OCI-LY7 (cell line): ENCODE results near the gene KIT. TPM values are rescaled to one million over a fixed set of nuclear protein-coding genes. Genes with fewer than 3 reads are reported as not detected.

ENCODE experiments used
- BruUV-seq: library from RNA; stranded (reverse); fragments of 400-500 nt; replicated peaks from 2 replicates; lab custom pipeline; 2021; lab: Mats Ljungman, UMichigan
- CTCF ChIA-PET: fragments of 300-600 bp; sonication (Branson Sonifier 250); formaldehyde crosslinking; loops from one replicate; lab custom pipeline; 2022; ENCODE audit warnings: antibody characterized with exemption; ENCODE audit not compliant: unreplicated experiment; lab: Charles Lee
- POLR2A ChIA-PET: fragments of 300-600 bp; sonication (Branson Sonifier 250); formaldehyde crosslinking; loops from one replicate; lab custom pipeline; 2022; ENCODE audit warnings: antibody characterized with exemption; lab: Charles Lee
- DNase-seq: peaks from one replicate; pipeline ENCODE4 v3.0.0-alpha.2; 2015; ENCODE audit warnings: low spot score
- H2AFZ ChIP-seq: fragments of 200-600 bp; sonication (generic), shearing (Covaris generic); 2 replicates; pipeline ENCODE4 v1.6.1; 2014; ENCODE audit warnings: mild to moderate bottlenecking, antibody characterized with exemption, low read length, moderate library complexity
- H3K27ac ChIP-seq: fragments of 200-600 bp; sonication (generic); 2 replicates; pipeline ENCODE4 v1.5.1; 2014; ENCODE audit warnings: mixed run types, low read depth, mild to moderate bottlenecking, moderate library complexity, low read length, inconsistent platforms; ENCODE audit not compliant: poor library complexity, severe bottlenecking
- H3K36me3 ChIP-seq: fragments of 200-600 bp; sonication (generic); 2 replicates; pipeline ENCODE4 v1.6.1; 2014; ENCODE audit warnings: mild to moderate bottlenecking, antibody characterized with exemption, low read length, moderate library complexity, mixed read lengths; ENCODE audit not compliant: insufficient read depth
- H3K4me1 ChIP-seq: fragments of 200-600 bp; sonication (generic); 2 replicates; pipeline ENCODE4 v1.5.1; 2014; ENCODE audit warnings: mild to moderate bottlenecking, low read length; ENCODE audit not compliant: insufficient read depth, poor library complexity, severe bottlenecking
- H3K4me2 ChIP-seq: fragments of 200-600 bp; sonication (generic); 2 replicates; pipeline ENCODE4 v1.6.1; 2014; ENCODE audit warnings: mild to moderate bottlenecking, low read length
- H3K4me3 ChIP-seq: fragments of 200-600 bp; sonication (generic); 2 replicates; pipeline ENCODE4 v1.5.1; 2014; ENCODE audit warnings: mild to moderate bottlenecking, low read depth, low read length; ENCODE audit not compliant: poor library complexity, severe bottlenecking
- H3K79me2 ChIP-seq: fragments of 200-600 bp; sonication (generic); 2 replicates; pipeline ENCODE4 v1.6.1; 2016; ENCODE audit warnings: low read depth, mild to moderate bottlenecking, low read length, moderate library complexity, mixed read lengths; ENCODE audit not compliant: insufficient read depth
- H3K9me2 ChIP-seq: fragments of 200-600 bp; sonication (generic); 2 replicates; pipeline ENCODE4 v1.6.1; 2016; ENCODE audit warnings: mild to moderate bottlenecking, low read length, mixed read lengths; ENCODE audit not compliant: insufficient read depth
- H3K9me3 ChIP-seq: fragments of 200-600 bp; sonication (generic); 2 replicates; pipeline ENCODE4 v1.6.1; 2014; ENCODE audit warnings: mild to moderate bottlenecking, mixed run types, low read length, mixed read lengths
- H4K20me1 ChIP-seq: fragments of 200-600 bp; sonication (generic); 2 replicates; pipeline ENCODE4 v1.6.1; 2014; ENCODE audit warnings: mild to moderate bottlenecking, antibody characterized with exemption, low read length, moderate library complexity, mixed read lengths; ENCODE audit not compliant: insufficient read depth
- CTCF ChIP-seq: fragments of 200-600 bp; sonication (generic); conservative IDR thresholded peaks from 2 replicates; pipeline ENCODE4 v1.5.1; 2014; ENCODE audit warnings: mild to moderate bottlenecking, antibody characterized with exemption, low read length, moderate library complexity, mixed read lengths
- EZH2phosphoT487 ChIP-seq: fragments of 200-600 bp; sonication (generic); IDR thresholded peaks from 2 replicates; pipeline ENCODE4 v1.6.1; 2018; ENCODE audit warnings: low read depth, borderline replicate concordance, mild to moderate bottlenecking, mixed run types, antibody characterized with exemption, low read length, moderate library complexity, mixed read lengths
- intact Hi-C: fragments of 100-400 bp; cut with micrococcal nuclease; formaldehyde crosslinking; loops from one replicate; pipeline ENCODE4 v1.10.0; 2022; ENCODE audit not compliant: unreplicated experiment
- total RNA-seq, 2 experiments: library from RNA; depleted of rRNA in 1 of 2; stranded (reverse); fragments of >200 nt in 1 of 2; shearing (Covaris generic) in 1 of 2; gene quantifications; 2 replicates each; pipeline ENCODE4 v1.2.3, GENCODE V29; 2014 to 2022

The KIT gene
- total RNA-seq, 2 experiments from 2014 or later: not detected

GRCh38 chr4:54723820-54724219 is 66.1 kb downstream of the KIT start:
- BruUV-seq: no TSS peak
- no peak for DNase-seq
- Histone ChIP-seq H3K36me3 (no peaks in the 10 kb centered on the region), H3K4me1 (no peaks in the 10 kb centered on the region), H4K20me1 (no peaks in the 10 kb centered on the region), H3K79me2 (no peaks in the 10 kb centered on the region), H3K4me2 (no peak overlapping the region), H2AFZ (no peak overlapping the region), H3K4me3 (no peak overlapping the region), H3K9me3 (no peaks in the 10 kb centered on the region), H3K9me2 (no peaks in the 10 kb centered on the region), H3K27ac (no peak overlapping the region)
- CTCF ChIA-PET: no interaction called here
- intact Hi-C loops: no loop called here
- TF ChIP-seq CTCF: no peak
- TF ChIP-seq EZH2phosphoT487: no peak
- POLR2A ChIA-PET: no interaction called here

GRCh38 chr4:54726907-54727306 is 69.2 kb downstream of the KIT start:
- no peaks in the 10 kb centered on the region for H3K9me2 ChIP-seq
- H3K27ac ChIP-seq: no peak overlapping the region
- no peaks in the 10 kb centered on the region for H3K9me3 ChIP-seq
- ChIA-PET CTCF (no interaction called here), POLR2A (interaction anchor here (0.6 kb wide), 1 partner anchor 8 kb away, joined by 3 read pairs; no protein-coding TSS in a partner anchor)
- H3K79me2 ChIP-seq: no peaks in the 10 kb centered on the region
- TF ChIP-seq CTCF (no peak), EZH2phosphoT487 (no peak)
- no peak overlapping the region for H3K4me2 ChIP-seq
- H3K4me1 ChIP-seq: no peaks in the 10 kb centered on the region
- no peak overlapping the region for H3K4me3 ChIP-seq
- H4K20me1 ChIP-seq: no peaks in the 10 kb centered on the region
- intact Hi-C loops: no loop called here
- BruUV-seq: no TSS peak
- H3K36me3 ChIP-seq: no peaks in the 10 kb centered on the region
- no peak for DNase-seq
- H2AFZ ChIP-seq: no peak overlapping the region

GRCh38 chr4:54727346-54727745 is 69.6 kb downstream of the KIT start:
- TF ChIP-seq EZH2phosphoT487: no peak
- TF ChIP-seq CTCF: no peak
- DNase-seq: no peak
- ChIA-PET CTCF (no interaction called here), POLR2A (interaction anchor here (0.6 kb wide), 1 partner anchor 8 kb away, joined by 3 read pairs; no protein-coding TSS in a partner anchor)
- H4K20me1 ChIP-seq: no peaks in the 10 kb centered on the region
- H2AFZ ChIP-seq: no peak overlapping the region
- H3K9me2 ChIP-seq: no peaks in the 10 kb centered on the region
- H3K27ac ChIP-seq: no peak overlapping the region
- no peaks in the 10 kb centered on the region for H3K9me3 ChIP-seq
- H3K4me2 ChIP-seq: no peak overlapping the region
- BruUV-seq: no TSS peak
- no peak overlapping the region for H3K4me3 ChIP-seq
- no peaks in the 10 kb centered on the region for H3K36me3 ChIP-seq
- H3K4me1 ChIP-seq: no peaks in the 10 kb centered on the region
- H3K79me2 ChIP-seq: no peaks in the 10 kb centered on the region
- intact Hi-C loops: no loop called here
